GM23338 (cell line): ENCODE data around the gene MRPL44.

ENCODE experiments used
- EZH2 ChIP-seq: fragments of 200-600 bp; sonication (generic); IDR thresholded peaks from one replicate; pipeline ENCODE4 v1.8.0; 2017; ENCODE audit warnings: antibody characterized with exemption, mild to moderate bottlenecking, low read depth; ENCODE audit not compliant: unreplicated experiment
- EZH2phosphoT487 ChIP-seq: fragments of 200-600 bp; sonication (generic); IDR thresholded peaks from one replicate; pipeline ENCODE4 v1.8.1; 2018; ENCODE audit warnings: antibody characterized with exemption; ENCODE audit not compliant: unreplicated experiment
- JUNB ChIP-seq: IDR thresholded peaks from one replicate; pipeline ENCODE4 v1.6.1; 2016; ENCODE audit warnings: antibody characterized with exemption; ENCODE audit not compliant: unreplicated experiment
- POLR2AphosphoS5 ChIP-seq: IDR thresholded peaks from 2 replicates; pipeline ENCODE4 v1.6.1; 2016; ENCODE audit warnings: antibody characterized with exemption, low read depth
- STAT1 ChIP-seq: IDR thresholded peaks from one replicate; pipeline ENCODE4 v1.6.1; 2016; ENCODE audit warnings: antibody characterized with exemption; ENCODE audit not compliant: unreplicated experiment
- ZNF331 ChIP-seq: fragments of 250-450 bp; sonication (Bioruptor Pico); IDR thresholded peaks from 2 replicates; pipeline ENCODE4 v1.5.0; 2020; ENCODE audit warnings: low read depth, mild to moderate bottlenecking, moderate library complexity
- TF ChIP-seq, protein P1 (sequence below), 2 experiments: fragments of 200-600 bp in 1 of 2; sonication (generic) in 1 of 2; conservative IDR thresholded peaks; 2 replicates each; pipeline versions ENCODE4 v1.5.1 to v1.6.1; 2016 to 2017; ENCODE audit warnings: antibody characterized with exemption in 2 of 2, low read depth in 2 of 2, mild to moderate bottlenecking in 2 of 2, moderate library complexity in 1 of 2

DNA sequence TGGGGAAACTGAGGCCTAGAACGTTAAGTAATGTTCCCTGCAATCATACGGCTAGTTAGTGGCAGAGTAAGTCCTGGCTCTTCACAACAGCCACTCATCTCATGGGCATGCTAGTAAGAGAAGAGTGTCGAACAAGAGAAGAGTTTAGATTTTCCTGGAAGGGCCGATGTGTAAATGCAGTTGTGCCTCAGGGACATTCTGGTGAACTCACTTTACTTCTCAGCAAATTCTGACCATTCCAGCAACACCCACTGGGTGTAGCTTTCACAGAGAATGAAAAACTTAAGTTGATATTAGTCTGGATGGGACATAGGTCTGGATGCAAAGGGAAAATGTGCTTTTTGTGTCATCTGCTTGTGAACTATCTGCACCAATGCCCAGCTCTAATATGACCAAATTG is 23.5 kb downstream of the MRPL44 start:
- TF ChIP-seq, protein P1, sequence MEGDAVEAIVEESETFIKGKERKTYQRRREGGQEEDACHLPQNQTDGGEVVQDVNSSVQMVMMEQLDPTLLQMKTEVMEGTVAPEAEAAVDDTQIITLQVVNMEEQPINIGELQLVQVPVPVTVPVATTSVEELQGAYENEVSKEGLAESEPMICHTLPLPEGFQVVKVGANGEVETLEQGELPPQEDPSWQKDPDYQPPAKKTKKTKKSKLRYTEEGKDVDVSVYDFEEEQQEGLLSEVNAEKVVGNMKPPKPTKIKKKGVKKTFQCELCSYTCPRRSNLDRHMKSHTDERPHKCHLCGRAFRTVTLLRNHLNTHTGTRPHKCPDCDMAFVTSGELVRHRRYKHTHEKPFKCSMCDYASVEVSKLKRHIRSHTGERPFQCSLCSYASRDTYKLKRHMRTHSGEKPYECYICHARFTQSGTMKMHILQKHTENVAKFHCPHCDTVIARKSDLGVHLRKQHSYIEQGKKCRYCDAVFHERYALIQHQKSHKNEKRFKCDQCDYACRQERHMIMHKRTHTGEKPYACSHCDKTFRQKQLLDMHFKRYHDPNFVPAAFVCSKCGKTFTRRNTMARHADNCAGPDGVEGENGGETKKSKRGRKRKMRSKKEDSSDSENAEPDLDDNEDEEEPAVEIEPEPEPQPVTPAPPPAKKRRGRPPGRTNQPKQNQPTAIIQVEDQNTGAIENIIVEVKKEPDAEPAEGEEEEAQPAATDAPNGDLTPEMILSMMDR (conservative IDR thresholded peaks at IDR 0.05; ENCODE audit: low read depth in 2 of 2), result no peak
- no peak for TF ChIP-seq JUNB
- TF ChIP-seq EZH2, result no peak
- TF ChIP-seq POLR2AphosphoS5, result no peak
- no peak for TF ChIP-seq EZH2phosphoT487
- no peak for TF ChIP-seq ZNF331 (CRISPR knock-in tag)
- TF ChIP-seq STAT1, result no peak
